ENCODE results near the gene EEF1AKMT3. TPM values are rescaled to one million over a fixed set of nuclear protein-coding genes. Genes with fewer than 3 reads are reported as not detected.
"Not testable (repeated sequence)": the region's sequence is repeated elsewhere in the genome, so short reads cannot be mapped to it uniquely, and the experiment has no call there.

The EEF1AKMT3 gene
- total RNA-seq, 1 experiment from 2014 or later: 3.0 TPM

DNA sequence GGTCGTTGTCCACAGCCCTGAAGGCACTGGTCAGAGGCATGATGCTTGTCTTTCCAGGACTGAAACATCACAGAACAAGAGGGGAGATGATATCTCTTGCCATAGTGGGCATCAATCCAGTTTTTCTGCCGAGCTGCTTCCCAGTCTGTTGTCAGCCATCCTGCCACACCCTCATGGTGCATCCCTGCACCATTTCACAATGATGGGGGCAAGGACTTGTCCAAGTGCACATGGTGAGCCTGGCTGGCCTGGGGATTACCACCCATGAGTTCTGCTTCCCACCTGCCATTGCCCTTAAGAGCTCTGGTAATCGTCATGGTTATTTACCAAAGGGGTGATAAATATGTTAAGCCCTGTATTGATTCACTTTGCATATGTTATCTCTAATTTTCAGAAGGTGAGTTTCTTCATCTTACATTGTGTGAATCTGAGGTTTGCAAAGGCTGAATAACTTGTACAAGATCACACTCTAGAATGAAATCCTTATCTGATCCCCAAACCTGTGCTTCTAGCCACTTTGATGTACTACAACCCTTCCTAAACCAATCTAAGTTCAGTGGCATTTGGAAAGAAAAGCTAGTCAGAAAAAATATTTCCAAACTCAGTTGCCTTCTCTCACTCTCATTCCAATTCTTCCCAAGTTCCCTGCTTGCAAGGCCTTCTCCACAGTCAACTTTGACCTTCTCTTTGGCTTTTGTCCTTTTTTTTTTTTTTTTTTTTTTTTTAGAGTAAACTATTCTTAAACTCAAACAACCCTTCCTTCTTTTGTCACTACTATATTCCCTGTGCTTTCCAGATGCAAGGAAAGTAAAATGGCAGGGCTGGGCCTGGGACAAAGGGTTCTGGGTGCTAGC, 43.8 kb downstream of the EEF1AKMT3 start:
- DNase-seq (ENCODE audit: low read depth): no peak

DNA sequence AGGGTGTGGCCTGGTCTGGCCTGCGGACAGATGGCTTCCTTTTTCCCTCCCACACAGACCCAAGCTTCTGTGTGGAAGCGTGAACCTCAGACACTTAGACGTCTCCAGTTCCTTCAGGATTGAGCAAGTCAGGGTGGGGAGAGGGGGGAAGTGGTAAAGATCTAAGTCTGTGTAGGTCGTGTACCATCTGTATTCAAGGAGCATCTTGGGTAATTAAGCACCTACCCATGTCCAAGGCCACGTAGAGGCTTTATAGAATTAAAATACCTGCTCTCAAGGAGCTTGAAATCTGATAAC, 44.4 kb downstream of the EEF1AKMT3 start:
- DNase-seq (ENCODE audit: low read depth): peak; percentile 24

- no peak for DNase-seq (ENCODE audit: low read depth)
Measured at GRCh38 chr12:57817261-57817989, 45.0 kb downstream of the EEF1AKMT3 start.

DNA sequence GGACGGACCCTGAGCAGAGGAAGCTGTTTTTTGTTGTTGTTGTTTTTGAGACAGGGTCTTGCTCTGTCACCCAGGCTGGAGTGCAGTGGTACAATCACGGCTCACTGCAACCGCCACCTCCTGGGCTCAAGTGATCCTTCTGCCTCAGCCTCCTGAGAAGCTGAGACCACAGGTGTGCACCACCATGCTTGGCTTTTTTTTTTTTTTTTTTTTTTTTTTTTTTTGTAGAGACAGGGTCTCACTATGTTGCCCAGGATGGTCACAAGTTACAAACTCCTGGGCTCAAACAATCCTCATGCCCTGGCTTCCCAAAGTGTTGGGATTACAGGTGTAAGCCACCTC, 45.5 kb downstream of the EEF1AKMT3 start:
- not testable (repeated sequence) for DNase-seq (ENCODE audit: low read depth)

- not testable (repeated sequence) for DNase-seq (ENCODE audit: low read depth)
Measured at GRCh38 chr12:57820119-57820518, 47.7 kb downstream of the EEF1AKMT3 start.

DNA sequence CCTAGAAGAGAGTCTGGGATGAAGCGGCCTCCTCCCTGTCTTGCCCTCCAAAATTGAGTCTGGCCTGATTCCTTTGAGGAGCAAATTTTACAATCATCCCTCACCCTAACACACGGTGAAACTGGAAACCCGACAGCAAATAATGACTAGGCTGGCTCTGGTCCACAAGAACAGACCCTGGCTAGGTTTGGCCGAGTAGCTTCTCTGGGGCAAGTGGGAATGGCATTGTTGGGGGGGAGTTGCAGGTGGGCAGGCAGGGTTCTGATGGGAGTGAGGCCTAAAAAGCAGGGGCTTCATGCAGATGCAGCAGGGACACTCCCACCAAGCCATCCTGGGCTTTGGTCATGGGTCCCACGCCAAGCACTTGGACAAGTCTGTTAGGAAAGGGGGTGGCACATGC, 48.6 kb downstream of the EEF1AKMT3 start:
- not testable (repeated sequence) for DNase-seq (ENCODE audit: low read depth)

DNA sequence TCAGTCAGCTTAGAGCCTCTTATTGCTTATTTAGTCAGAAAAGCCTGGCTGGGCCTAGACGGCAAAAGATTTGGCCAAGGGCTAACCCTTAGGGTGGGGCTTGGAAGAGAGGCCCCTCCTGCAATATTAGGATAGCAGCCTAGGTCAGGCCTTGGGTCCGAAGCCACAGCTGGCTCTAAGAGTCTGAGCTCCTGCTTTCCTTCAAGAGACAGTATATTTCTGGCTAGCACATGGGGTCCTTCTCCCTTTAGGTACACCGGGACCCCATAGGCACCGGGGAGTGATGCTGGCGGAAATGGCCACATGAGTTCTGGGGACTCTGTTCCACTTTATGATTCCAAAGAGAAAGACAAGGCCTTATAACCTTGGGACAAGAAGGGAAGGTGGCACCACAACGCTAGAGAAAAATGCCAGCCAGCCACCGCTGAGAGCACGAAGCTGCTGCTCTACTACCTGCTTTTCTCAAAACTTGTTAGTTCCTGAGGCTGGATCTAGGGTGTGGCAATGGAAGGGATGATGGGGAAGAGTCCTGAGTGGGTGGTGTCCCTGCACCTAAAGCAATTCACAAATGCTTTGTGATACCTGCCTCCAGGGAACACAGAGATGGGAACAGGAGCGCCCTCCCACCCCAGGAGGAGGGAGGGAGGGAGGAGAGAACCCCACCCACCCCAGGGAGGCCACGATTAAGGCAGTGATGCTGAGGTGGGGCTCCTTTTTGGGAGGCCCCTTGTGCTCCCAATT, 49.2 kb downstream of the EEF1AKMT3 start:
- DNase-seq (ENCODE audit: low read depth): no peak

- no peak for DNase-seq (ENCODE audit: low read depth)
Measured at GRCh38 chr12:57822392-57823130, 50.1 kb downstream of the EEF1AKMT3 start.

DNA sequence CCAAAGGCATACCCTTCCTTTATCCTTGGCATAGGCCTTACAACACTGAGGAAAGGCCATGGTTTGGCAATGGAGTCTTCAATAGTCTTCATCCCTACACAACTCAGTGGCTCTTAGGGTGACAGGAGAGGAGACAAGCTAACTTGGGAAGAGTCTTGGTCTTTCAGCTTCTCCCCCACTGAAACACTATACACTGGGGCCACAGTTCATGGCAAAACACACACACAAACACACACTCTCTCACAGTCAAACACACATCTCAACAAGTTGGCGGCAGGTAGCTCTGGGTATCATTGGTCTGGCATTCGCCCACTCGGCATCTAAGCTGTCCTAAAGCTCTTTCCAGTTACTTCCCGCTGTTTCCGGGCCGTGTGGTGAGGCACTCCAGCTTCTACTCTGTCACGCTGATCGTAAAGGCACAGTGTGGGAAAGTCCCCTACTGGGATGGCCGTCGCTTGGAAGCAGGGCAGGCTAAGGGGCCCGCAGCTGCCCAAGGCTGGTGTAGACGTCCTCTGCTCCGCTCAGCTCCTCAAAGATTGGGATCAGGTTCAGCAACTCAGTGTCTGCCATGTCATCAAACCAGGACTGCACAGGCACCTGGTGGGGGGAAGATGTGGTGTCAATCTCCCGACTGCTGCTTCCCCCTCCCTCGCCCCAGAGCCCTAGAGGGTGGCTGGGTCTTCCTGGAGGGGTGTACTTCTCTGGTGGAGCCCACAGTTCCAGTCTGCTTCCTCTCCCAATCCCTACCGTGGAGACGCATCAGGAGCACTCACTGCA, 50.9 kb downstream of the EEF1AKMT3 start:
- DNase-seq (ENCODE audit: low read depth): no peak

GRCh38 chr12:57823908-57824640, 51.7 kb downstream of the EEF1AKMT3 start:
- DNase-seq (ENCODE audit: low read depth): no peak

DNA sequence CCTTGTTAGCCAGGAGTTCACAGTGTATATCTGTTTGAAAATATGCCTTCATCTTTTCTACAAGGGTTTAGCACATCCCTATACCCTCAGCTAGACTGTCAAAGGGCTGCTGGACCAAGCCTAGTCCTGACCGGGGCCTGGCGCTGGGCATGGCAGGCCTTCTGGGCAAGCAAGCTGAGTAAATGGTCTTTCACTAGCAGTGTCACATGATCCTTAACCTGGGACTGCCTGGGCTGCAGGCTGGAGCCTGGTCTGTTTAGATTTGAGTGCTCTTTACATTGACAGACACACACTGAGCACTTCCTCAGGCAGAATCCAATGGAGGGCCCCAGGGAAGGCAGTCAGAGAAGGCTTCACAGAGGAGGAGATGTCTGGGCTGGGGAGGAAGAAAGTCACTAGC, 53.0 kb downstream of the EEF1AKMT3 start:
- no peak for DNase-seq (ENCODE audit: low read depth)

DNA sequence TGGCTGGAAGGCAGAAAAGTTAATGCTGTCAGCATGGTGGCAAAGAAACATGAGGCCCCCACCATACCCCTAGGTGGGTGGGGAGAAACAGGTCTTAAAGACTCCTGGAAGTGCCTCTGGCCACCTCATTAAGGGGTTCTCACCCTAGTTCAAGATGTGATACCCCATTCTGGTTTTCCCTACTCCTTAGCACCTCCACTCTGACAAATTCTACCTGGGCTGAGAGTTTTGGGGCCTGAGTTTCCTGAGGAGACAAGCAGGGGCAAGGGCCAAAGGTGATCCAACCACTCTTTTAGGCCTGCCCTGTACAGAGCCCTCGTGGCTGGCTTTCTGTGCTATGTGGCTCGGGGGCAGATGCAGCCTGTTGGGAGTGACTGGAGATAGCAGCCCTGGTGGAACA, 54.0 kb downstream of the EEF1AKMT3 start:
- no peak for DNase-seq (ENCODE audit: low read depth)

DNA sequence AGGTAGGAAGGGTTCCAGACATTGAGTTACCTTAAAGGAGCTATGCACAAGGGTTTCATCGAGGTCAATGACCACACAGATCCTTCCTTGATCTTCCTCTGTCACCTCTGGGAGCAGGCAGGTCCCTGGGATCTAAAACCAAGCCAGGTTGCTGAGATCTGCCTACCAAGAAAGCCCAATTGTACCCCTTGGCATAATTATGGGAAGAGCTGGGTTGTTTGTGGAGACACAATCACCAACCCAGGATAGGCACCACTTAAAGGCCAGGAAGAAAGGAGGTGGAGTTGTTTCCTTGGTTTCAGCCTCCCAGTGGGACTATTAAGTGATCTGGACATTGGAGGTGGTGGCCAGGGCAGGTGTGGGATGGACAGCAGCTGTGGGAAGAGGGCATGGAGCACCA, 54.6 kb downstream of the EEF1AKMT3 start:
- no peak for DNase-seq (ENCODE audit: low read depth)

- no peak for DNase-seq (ENCODE audit: low read depth)
Measured at GRCh38 chr12:57829025-57829777, 56.8 kb downstream of the EEF1AKMT3 start.

DNA sequence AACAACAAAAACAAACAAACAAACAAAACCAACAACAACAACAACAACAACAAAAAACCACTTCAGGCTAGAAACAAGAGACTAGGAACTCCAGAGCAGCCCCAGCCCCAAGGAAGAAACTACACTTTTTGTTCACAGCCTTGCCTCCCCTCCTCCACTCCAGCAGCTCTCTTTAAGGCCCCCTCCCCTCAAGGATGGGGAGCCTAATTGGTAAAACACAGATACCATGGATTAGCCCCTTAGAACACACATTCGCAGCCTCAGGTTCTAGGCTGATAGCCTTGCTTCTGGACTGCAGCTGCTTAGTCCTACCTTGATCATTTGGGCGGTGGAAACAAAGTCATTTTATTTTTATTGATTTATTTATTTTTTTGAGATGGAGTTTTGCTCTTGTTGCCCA, 58.0 kb downstream of the EEF1AKMT3 start:
- DNase-seq (ENCODE audit: low read depth): no peak
